Motor neuron (in vitro differentiated cells): Measurements from ENCODE around the gene C22orf42. TPM values are rescaled to one million over a fixed set of nuclear protein-coding genes. Genes with fewer than 3 reads are reported as not detected.
A peak's percentile ranks its signal among the peaks of the same experiment; 100 is the strongest.

ENCODE experiments used
- ATAC-seq, 8 experiments: fragments of 200-7000 bp; cut with Tn5 transposase; replicated peaks in 6 of 8; 2 replicates each; pipeline ENCODE4 v1.8.0; 2021; ENCODE audit warnings: mild to moderate bottlenecking in 8 of 8, moderate library complexity in 8 of 8
- H3K27ac ChIP-seq, 2 donors: fragments of 250-450 bp; sonication (Bioruptor Pico); 2 replicates each; pipeline ENCODE4 v1.9.0; 2021; ENCODE audit warnings: antibody characterized with exemption in 2 of 2, mild to moderate bottlenecking in 2 of 2, moderate library complexity in 1 of 2
- H3K4me1 ChIP-seq, 2 donors: fragments of 250-450 bp; sonication (Bioruptor Pico); replicated peaks in 1 of 2; 2 replicates each; pipeline ENCODE4 v1.6.1; 2021; ENCODE audit warnings: antibody characterized with exemption in 2 of 2, mild to moderate bottlenecking in 2 of 2, moderate library complexity in 1 of 2
- H3K4me3 ChIP-seq, 5 donors: fragments of 250-450 bp; sonication (Bioruptor Pico); 2 replicates each; pipeline ENCODE4 v1.9.0; 2021; ENCODE audit warnings: antibody characterized with exemption in 5 of 5, mild to moderate bottlenecking in 5 of 5, moderate library complexity in 4 of 5
- WGBS, 10 experiments: fragments of 450-650 bp; shearing (Covaris generic); methylation state at CpG; one replicate each; pipeline ENCODE4 v1.0.0; 2022; 5-methylcytosine and 5-hydroxymethylcytosine counted together
- in situ Hi-C, 9 experiments: fragments of 400-800 bp; cut with MboI; loops; one replicate each; pipeline ENCODE4 v1.15.0; 2021; ENCODE audit warnings: low sequenced_read_pairs in 9 of 9, low pct_unique_long_range_greater_than_20kb in 2 of 9; ENCODE audit not compliant: unreplicated experiment in 9 of 9
- total RNA-seq, 8 experiments: library from RNA; unstranded; fragments of 300-600 nt; gene quantifications; 2 replicates each; pipeline versions ENCODE4 v1.2.3 to v1.2.4, GENCODE V29; 2022

C22orf42 gene, protein sequence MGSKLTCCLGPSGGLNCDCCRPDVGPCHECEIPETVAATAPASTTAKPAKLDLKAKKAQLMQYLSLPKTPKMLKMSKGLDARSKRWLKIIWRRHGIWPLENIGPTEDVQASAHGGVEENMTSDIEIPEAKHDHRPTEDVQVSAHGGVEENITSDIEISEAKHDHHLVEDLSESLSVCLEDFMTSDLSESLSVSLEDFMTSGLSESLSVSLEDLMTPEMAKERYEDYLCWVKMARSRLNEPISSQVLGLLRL
- 1 to 10 TPM in 4 of 8 experiments, under 1 TPM in 1, not detected in 3; 0.71 to 5.2 (median 3.0) TPM for total RNA-seq

DNA sequence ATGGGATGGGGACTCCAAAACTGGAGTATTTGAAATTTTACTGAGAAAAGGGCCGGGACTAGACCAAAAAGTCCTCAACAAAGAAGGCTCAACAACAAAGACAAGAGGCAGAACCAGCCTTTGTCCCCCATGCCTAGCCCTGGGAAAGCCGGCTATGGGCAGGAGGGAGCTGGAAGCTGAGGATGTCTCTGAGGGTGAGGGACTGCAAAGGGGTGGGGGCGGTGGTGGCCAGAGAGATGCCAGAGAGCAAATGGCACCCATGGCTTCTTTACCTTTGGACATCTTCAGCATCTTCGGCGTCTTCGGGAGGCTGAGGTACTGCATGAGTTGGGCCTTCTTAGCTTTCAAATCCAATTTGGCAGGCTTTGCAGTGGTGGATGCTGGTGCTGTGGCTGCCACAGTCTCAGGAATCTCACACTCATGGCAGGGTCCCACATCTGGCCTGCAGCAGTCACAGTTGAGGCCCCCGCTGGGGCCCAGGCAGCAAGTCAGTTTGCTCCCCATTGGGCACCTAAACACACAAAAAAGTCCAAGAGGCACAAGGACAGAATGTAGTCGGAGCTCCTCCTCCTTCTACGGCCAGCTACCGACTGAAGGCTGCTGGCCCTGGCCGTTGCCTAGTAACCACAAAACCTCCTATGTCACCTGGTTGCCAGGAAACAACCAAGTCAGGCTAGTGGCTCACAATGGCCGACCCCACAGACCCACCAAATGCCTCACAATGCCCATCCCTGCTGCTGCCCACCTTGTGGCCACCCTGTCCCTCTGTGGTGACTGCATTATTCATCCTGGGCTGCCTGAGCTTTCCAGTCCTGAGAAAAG, at the start of gene C22orf42:
Gene C22orf42, minus strand, starts transcription at position 592 of the 822 bp plus-strand sequence. Its CDS starts 88 bp downstream, at position 504.
- 19 to 95% (median 52%) methylated on average over 2 to 6 of the region's 12 CpGs; no CpG with 5 or more reads in 4 of the 10 experiments for WGBS, 10 experiments
- Histone ChIP-seq H3K4me1 (peaks cover 0 to 4% of the 10 kb centered on the region in 2 donors), H3K27ac (no peak within 1 kb of the TSS), H3K4me3 (no peak within 1 kb of the TSS)
- in situ Hi-C loops, result no loop called here
- ATAC-seq, result peak in 5 of 8 experiments; percentile 78 to 91 (median 88)

GRCh38 chr22:32208681-32209080, 49.6 kb upstream of the C22orf42 start:
- ATAC-seq, result no peak
- Histone ChIP-seq H3K4me1 (no peaks in the 10 kb centered on the region), H3K27ac (no peak overlapping the region), H3K4me3 (no peak overlapping the region)
- in situ Hi-C loops, result no loop called here
- 53 to 80% (median 71%) methylated on average over 1 to 2 of the region's 3 CpGs; no CpG with 5 or more reads in 6 of the 10 experiments for WGBS, 10 experiments

- no peak overlapping the region for H3K4me3 ChIP-seq
- no peaks in the 10 kb centered on the region for H3K4me1 ChIP-seq
- ATAC-seq, result no peak
- in situ Hi-C loops, result no loop called here
- H3K27ac ChIP-seq, result no peak overlapping the region
- WGBS, 10 experiments, result 14 to 61% (median 60%) methylated on average over 1 to 3 of the region's 4 CpGs; no CpG with 5 or more reads in 7 of the 10 experiments
Observed at GRCh38 chr22:32207971-32208480, 48.9 kb upstream of the C22orf42 start.

DNA sequence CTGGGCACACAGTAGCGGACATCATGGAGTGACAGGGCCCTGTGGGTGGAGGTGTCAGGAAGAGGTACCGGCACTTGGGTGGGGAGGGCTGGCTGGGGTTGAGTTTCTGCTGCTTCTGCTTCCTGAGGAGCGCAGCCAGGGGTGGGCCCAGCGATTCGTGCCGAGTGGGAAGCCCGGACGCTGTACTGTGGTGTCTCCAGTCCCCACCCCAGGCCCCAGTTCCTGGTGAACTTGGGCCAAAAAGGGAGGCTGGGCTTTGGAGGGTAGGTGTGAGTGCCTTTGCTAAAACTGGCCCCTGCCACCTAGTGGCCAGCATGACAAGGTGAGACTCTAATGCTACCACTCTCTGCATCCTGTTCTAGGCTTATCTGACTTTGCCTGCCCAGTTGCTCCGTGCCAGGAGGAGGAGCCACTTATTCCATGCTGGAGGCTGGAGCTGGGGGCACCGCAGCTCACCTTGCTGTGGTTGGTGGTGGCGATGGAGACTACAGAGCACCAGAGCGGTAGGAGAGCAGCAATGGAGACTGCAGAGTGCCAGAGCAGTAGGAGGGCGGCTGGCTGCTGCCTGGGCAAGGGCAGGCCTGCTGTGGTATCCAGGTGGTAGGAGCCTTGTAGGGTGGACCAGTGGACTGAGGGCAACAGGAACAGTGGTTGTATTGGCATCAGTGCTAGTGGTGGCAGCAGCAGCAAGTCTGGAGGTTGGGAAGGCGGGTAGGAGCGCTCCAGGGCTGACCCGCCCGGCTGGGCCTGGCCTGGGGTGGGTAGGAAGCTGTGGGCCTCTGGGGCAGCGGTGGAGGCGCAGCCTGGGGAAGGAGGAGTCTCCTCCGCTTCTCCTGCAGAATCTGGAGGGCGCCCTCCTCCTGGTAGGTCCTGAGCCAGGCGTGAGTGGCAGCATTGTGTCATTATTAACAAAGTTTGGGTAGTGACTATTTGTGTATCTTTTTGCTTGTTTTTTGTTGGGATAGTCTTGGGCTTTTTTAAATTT, 48.0 kb upstream of the C22orf42 start:
- Histone ChIP-seq H3K4me1 (peaks cover 3 to 6% of the 10 kb centered on the region in 2 donors), H3K27ac (no peak overlapping the region), H3K4me3 (no peak overlapping the region)
- in situ Hi-C loops, result no loop called here
- peak in 3 of 8 experiments; percentile 28 to 67 (median 63) for ATAC-seq
- 39 to 100% (median 83%) methylated on average over 1 to 7 of the region's 22 CpGs; no CpG with 5 or more reads in 3 of the 10 experiments for WGBS, 10 experiments

DNA sequence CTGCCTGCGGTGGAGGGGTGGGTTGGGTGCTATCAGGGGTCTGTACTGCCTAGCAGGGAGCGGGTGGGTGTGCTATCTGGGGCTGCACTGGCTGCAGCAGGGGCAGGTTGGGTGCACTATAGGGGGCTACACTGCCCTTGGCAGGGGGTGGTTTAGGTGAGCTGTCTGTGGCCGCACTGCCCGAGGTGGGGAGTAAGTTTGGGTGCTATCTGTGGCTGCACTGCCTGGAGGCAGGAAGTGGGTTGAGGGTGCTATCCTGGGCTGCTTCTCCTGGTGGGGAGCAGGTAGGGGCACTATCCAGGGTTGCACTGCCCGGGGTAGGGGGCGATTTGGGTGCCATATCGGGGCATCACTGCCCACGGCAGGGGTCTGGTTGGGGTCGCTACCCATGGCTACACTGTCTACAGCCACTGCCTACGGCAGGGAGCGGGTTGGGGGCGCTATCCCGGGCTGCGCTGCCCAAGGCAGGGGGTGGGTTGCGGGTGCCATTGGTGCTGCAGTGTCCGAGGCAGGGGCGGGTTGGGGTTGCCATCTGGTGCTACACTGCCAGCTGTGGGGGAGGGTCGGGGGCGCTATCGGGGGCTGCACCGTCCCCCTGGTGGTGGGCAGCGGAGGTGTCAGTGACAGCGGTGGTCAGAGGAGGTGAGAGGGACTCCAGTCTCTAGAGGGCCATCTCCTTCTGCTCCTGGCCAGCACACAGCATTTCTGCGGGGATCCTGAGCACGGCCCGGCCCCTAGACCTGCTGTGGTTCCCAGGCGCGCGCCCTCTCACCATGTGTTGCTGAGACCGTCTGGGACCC, 47.1 kb upstream of the C22orf42 start:
- peak in 1 of 8 experiments; percentile 7 for ATAC-seq
- peak overlapping the region in 4 of 5 donors; percentile 46 to 73 (median 57) for H3K4me3 ChIP-seq
- H3K27ac ChIP-seq, result no peak overlapping the region
- no CpG with 5 or more reads among the region's 30 CpGs for WGBS, 10 experiments
- in situ Hi-C loops, result no loop called here
- peaks cover 3 to 6% of the 10 kb centered on the region in 2 donors for H3K4me1 ChIP-seq

- in situ Hi-C loops, result no loop called here
- WGBS, 10 experiments, result 0 to 60% (median 0%) methylated on average over 1 to 11 of the region's 41 CpGs; no CpG with 5 or more reads in 4 of the 10 experiments
- H3K4me1 ChIP-seq, result peaks cover 3 to 6% of the 10 kb centered on the region in 2 donors
- peak within 1 kb of the TSS; percentile 47 to 80 for H3K27ac ChIP-seq
- H3K4me3 ChIP-seq, result peak within 1 kb of the TSS; percentile 46 to 73 (median 60)
- peak in 6 of 8 experiments; percentile 44 to 89 (median 84) for ATAC-seq
Observed at GRCh38 chr22:32204856-32205722, 46.0 kb upstream of the C22orf42 start, which contains the start of gene RFPL2. RFPL2 (minus strand) TSS chr22:32205073; CDS start chr22:32202451, 2,622 bp downstream.

DNA sequence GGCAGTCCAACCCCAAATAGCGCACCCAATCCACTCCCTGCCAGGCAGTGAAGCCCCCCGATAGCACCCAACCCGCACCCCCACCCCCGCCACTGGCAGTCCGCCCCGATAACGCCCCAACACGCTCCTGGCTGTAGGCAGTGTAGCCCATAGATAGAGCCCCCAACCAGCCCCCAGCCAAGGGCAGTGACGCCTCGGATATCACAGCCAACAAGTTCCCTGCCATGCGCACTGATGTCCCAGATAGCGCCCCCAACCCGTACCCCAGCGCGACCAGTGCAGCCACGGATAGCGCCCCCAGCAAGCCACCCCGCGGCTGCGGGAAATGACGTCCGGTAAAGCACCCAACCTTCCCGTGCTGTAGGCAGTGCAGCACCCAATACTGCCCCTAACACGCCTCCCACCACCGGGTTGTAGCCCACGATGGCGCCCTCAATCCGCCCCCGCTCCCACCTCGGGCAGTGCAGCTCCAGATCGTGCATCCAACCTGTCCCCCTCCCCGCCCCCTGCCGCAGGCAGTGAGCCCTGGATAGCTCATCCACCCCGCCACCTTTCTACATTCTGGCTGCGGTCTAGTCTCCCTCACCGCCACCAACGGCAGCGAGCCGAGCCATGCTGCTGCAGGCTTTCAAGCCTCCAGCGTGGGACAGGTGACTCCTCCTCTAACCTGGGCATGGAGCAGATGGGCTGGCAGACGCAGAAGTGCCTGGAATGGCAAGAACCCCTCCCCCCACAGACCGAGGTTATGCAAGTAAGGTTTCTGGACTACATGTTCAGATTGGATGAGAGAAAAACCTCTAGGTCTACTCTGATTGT, 45.1 kb upstream of the C22orf42 start:
- peak overlapping the region; percentile 46 to 73 (median 60) for H3K4me3 ChIP-seq
- H3K27ac ChIP-seq, result peak overlapping the region; percentile 14 to 80
- ATAC-seq, result peak in 5 of 8 experiments; percentile 39 to 55 (median 51)

GRCh38 chr22:32203181-32204039, 44.3 kb upstream of the C22orf42 start:
- peak in 5 of 8 experiments; percentile 2 to 21 (median 5) for ATAC-seq

More for the DNA sequence above, 45.1 kb upstream of the C22orf42 start:
- in situ Hi-C loops, result no loop called here
- peaks cover 3 to 6% of the 10 kb centered on the region in 2 donors for H3K4me1 ChIP-seq
- WGBS, 10 experiments, result 0 to 67% (median 25%) methylated on average over 1 to 2 of the region's 42 CpGs; no CpG with 5 or more reads in 4 of the 10 experiments

GRCh38 chr22:32202539-32203180, 43.6 kb upstream of the C22orf42 start:
- peak; percentile 12 to 92 (median 38) for ATAC-seq
- peaks cover 3 to 6% of the 10 kb centered on the region in 2 donors for H3K4me1 ChIP-seq
- H3K4me3 ChIP-seq, result peak overlapping the region; percentile 46 to 73 (median 60)
- in situ Hi-C loops, result no loop called here
- 3 to 13% (median 8%) methylated on average over 6 to 9 of the region's 29 CpGs; no CpG with 5 or more reads in 6 of the 10 experiments for WGBS, 10 experiments
- no peak overlapping the region for H3K27ac ChIP-seq

More at GRCh38 chr22:32203181-32204039, 44.3 kb upstream of the C22orf42 start:
- H3K27ac ChIP-seq, result no peak overlapping the region
- peak overlapping the region; percentile 46 to 73 (median 60) for H3K4me3 ChIP-seq
- 0 to 22% (median 2%) methylated on average over 3 to 19 of the region's 53 CpGs; no CpG with 5 or more reads in 6 of the 10 experiments for WGBS, 10 experiments
- H3K4me1 ChIP-seq, result peaks cover 3 to 6% of the 10 kb centered on the region in 2 donors
- in situ Hi-C loops, result no loop called here
